IPS DF 4.7 (cell line): ENCODE results near the gene FMO1.
"Not testable (repeated sequence)": the region's sequence is repeated elsewhere in the genome, so short reads cannot be mapped to it uniquely, and the experiment has no call there.

Experiments
- DNase-seq: peaks from one replicate; pipeline ENCODE4 v3.0.0-alpha.2; 2013; ENCODE audit warnings: low spot score; ENCODE audit errors: extremely low read depth

The FMO1 gene, protein sequence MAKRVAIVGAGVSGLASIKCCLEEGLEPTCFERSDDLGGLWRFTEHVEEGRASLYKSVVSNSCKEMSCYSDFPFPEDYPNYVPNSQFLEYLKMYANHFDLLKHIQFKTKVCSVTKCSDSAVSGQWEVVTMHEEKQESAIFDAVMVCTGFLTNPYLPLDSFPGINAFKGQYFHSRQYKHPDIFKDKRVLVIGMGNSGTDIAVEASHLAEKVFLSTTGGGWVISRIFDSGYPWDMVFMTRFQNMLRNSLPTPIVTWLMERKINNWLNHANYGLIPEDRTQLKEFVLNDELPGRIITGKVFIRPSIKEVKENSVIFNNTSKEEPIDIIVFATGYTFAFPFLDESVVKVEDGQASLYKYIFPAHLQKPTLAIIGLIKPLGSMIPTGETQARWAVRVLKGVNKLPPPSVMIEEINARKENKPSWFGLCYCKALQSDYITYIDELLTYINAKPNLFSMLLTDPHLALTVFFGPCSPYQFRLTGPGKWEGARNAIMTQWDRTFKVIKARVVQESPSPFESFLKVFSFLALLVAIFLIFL

DNA sequence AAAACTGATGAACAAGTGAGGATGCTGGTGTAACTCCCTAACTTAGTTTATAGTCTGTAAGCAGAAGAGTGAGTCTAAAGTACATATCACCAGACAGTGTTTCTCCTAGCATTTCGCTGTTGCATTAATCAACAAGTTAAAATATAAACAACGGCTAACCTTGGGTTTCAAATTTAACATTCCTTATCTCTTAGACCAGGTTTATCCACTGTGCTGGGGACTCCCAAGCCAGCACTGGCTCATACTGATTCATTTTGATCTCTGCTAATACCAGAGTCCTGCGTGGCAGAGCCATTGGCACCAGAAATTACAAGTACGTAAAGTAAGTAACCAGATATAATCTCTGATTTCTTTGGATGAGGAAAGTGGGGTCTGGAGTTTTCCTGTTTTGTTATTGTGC lies at the start of gene FMO1:
FMO1 (plus strand) TSS at position 193 of the 400 bp plus-strand sequence. CDS start 9,594 bp downstream, outside the sequence.
- DNase-seq: no peak

DNA sequence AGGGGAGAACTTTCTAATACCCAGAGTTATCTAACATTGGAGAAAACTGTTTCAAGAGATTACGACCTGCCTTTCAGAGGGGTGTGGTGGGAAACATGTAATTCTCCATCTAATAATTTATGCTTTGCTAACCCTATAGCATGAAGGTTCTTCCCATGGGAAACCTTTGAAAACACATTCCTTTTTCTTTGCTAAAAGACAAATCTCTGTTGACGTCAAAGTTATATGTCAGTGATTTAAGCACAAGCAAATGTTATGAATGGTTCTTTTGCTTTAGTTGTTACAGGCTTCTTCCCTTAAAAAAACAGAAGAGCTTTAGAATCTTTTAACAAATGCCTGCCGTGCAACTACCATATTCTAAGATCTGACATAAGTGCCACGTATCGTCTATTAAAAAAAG lies 44.0 kb upstream of the FMO1 start:
- DNase-seq: no peak

DNA sequence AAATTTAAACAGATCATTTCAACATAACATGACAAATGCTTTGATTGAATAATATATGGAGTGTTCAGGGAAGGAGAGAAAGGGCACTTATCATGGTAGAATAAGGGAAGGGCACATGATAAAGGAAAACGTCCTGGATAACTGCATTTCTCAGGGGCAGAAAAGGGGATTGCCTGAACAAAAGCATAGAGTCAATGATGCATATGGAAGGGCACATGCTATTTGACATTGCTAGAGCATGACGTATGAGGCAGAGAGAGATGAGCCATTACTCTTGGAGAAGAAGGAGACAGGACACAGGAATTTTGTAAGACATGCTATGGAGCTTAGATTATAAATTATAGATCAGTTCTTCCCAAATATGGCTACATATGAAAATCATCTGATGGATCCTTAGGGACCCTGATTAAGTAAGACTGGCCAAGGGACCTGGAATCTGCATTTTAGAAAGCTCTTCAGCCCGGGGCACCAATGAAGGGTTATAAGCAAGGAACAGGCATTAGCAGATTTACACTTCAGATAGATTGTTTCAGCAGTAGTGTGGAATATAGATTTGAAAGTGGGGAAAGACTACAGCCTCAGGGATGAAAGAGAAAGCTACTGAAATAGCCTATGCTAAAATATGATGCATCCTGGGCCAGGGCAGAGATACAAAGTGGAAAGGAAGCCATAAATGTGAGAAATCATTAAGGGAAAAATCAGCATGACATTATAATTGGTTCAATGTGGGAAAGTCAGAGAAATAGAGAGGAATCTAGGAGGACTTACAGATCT lies 41.9 kb upstream of the FMO1 start:
- no peak for DNase-seq

DNA sequence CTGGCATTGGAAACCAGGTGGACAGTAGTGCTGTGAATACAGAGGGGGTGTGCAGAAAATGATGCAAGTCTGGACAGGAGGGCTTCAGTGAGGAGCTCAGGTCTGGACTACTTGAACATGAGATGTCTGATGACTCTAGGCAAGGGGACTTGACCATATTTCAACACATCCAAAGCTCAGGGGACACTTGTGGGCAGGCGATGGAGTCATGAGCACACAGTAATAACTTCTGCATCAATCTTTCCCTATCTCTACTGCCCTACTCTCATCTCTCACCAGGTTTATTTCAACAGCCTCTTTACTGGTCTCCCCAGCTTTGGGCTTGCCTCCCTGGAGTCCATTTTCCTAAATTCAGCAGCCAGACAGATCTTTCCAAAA lies 41.3 kb upstream of the FMO1 start:
- no peak for DNase-seq

DNA sequence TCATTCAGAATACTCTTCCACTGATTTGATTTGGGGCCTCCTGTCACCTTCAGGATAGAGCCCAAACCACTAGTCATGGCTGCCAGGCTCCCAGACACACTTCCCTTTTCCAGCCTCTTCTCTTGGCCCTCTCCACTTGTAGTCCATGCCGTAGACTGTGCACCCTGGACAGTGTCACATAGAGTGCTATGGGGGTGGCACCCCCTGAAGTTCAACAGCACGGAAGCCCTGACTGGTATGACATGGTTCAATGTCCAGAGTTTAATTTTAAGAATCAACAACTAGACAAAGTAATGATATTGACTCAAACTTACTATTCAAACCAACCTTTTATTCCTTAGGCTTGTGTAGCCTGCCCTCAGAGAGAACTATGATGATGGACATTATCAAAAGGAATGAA lies 40.9 kb upstream of the FMO1 start:
- no peak for DNase-seq

DNA sequence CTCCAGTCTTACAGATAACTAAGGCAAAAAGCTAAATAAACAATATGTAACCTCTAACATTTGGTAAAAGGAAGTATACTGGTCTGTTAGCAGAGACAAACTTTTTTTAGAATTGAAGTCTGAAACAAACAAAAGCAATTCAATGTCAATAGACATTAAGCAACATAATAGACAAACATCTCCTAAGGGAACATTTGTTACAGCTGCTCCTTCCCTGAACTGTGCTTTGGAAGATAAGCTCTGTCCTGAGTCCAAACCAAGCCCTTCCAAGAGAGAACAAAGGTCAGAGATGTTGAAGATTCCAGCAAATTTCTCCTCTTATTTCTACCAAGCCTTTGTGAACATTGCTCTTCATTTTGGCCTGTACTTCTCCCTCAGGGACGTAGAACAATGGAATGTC lies 37.9 kb upstream of the FMO1 start:
- no peak for DNase-seq

DNA sequence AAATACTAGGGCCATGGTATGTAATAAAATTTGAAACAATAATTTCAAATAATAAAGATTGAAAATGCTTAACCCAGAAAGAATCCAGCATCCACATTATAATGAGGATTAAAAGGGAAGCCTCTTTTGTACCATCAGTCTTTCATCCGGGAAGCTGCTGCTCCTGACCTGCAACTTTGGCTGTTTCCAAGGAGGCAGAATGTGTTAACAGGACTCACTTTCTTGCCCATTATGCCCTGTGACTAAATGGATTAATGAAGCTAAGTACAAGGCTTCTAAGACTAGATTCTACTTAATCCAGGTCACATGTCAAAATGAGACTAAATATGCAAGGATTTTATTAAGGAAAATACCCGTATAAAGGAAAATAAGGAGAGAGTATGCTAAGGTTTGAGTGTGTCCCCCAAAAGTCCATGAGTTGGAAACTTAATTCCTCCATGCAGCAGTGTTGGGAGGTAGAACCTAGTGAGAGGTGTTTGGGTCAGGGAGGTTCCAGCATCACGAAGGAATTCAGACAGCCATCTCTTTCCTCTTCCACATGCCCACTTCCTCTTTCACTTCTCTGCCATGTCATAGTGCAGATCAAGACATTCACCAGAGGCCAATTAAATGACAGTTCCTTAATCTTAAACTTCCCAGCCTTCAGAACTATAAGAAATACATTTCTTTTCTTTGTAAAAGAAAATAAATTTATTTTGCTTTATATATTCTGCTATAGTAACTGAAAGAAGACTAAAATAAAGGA lies 35.5 kb upstream of the FMO1 start:
- no peak for DNase-seq

DNA sequence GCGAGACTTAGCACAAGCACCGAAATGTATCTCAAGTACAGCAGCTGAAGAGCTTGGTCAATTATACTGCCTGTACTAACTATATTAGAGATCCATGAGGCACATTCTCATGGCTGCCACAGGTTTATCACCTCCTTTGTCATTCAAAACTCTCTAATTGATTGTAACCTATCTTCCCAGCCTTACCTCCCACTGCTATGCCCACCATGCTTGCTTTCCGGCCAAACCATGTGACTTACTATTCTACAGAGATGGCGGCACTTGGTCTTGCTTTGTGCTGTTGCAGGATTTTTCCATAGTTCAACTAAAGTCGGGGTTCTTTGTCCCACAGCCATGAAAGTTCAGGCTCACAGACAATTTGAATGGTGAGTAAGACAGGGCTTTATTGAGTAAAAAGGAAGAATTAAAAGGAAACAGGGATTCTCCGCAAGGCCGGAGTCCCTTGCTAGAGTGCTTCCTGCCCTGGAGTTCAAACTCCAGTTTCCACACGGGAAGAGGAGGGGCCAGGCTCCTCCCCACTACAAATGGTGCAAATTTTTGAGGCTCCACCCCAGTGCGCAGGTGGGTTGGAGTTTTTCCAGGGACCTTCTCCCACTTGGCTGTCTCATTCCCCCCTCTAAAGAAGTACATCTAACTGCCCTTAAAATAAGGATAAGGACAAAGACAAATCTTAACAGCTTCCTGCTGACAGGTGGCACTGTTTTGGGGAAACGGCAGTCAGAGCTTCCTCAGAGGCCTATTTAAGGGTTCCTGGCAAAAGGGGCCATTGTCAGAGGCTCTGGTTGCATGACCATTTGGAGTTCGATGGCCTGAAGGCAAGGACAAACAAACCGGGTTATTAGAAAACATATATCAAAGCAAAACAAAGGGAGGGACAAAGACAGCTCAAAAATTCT lies 34.5 kb upstream of the FMO1 start:
- DNase-seq: no peak

DNA sequence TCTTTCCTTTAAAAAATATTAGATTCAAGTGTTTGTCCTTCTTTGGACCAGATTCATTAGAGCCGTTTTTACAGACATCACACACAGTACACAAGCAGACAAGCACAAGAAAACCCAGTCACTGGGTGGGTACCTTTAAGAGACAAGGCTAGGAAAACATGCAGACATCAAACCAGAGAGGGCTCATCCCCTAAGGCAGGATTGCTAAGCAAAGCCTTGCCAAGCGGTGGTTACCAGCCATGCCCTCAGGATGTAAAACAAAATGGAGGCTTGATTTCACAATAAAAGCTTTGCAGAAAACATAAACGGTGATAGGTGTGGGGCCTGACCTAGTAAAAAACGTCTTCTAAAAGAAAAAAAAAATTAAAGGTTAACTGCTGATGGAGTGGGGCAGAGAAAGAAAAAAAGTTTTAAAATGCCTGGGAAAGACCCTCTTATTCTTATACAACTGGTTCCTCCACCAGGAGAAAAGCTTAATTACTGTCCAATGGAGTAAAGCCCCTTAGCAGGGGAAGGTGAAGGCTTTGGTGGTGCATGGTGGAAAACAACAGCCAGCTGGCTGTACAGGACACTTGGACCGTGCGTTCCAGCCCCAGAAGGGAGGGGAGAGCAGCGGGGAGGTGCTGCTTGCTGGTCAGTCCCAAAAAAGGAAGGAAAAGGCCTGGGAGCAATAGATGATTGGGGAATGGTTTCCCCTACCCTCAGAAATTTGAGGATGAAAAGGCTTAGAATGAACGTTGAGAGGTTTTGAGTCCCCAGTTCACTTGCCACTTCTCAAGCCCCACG lies 30.4 kb upstream of the FMO1 start:
- no peak for DNase-seq

DNA sequence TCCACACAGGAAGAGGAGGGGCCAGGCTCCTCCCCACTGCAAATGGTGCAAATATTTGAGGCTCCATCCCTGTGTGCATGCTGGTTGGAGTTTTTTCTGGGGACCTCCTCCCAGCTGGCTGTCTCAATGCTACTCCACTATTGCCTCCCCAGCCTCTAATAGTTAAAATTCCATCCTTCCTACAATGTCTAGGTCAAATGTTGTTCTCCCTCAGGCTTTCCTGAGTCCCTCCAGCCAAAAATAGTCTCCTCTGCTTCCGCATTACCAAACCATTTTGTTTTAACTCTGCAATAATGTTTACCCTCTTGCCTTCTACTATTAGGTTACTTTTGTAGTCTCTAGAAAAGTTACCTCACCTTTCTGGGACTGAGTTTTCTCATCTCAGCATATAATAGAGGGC lies 29.6 kb upstream of the FMO1 start:
- DNase-seq: no peak

DNA sequence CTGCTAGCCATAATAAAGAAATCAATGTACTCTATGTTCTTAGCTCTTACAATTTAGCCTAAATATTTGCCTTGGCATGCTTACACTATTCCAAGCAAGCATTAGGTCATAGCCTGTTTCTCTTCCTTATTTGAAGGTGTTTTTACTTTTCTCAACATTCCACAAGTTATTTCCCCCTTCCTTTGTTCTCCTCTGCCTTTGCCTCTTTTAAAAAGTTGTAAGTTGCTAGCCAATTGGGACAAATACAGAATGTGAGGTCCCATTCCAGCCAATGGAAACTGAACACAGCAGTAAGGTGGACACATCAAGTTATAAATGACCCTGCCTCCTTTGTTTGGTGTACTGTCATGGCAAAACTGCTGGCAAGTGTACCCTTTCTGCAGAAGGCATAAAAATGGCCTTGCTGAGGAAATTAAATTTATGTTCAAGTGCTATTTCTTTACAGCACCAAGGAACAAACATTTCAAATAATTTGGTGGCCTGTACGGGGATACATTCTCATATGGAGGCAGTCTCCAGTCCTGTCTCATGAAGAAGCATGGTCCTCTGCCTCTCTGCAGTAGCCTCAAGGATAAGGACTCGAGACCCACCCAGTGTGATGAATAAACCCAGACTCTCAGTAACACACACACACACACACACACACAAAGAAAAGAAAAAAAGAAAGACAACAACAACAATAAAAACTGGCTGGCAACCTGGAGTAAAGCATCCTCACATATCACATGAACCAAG lies 28.8 kb upstream of the FMO1 start:
- no peak for DNase-seq

DNA sequence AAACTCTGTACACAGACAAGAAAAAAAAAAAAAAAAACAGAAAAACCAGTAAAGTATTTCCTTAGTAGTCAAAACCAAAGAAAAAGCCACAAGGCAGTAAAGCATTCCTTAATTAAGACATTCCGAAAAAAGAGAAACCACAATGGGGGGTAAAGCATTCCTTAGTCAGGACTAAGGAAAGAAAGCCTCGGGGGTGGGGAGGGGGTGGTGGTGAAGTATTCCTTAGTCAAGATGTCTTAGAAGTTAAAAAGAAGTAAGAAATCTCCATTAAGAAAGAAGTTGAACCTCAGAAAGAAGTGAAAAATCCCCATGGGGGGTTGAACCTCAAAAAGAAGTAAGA lies 28.2 kb upstream of the FMO1 start:
- DNase-seq: peak; percentile 66

DNA sequence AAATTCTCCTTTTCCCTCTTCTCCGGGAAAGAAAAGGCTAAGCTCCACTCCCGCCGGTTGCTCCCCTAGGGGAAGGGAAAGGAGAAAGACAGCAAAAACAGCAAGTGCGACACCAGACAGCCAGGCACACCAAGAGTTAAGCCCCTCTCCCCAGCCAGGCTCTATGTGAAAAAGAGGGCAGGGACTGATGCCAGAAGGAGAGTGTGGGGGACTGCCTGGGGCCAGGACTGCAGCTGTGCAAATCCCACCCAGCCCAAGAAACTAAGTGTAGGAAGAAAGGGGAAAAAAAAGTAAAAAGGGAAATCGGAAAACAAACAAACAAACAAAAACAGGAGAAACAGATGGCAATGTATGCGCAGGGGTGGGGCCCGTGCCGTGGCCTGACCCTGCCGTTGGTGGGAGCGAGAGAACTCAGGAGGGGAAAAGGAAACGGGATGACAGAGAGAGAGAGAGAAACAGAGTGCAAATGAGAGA lies 27.7 kb upstream of the FMO1 start:
- peak; percentile 64 for DNase-seq

DNA sequence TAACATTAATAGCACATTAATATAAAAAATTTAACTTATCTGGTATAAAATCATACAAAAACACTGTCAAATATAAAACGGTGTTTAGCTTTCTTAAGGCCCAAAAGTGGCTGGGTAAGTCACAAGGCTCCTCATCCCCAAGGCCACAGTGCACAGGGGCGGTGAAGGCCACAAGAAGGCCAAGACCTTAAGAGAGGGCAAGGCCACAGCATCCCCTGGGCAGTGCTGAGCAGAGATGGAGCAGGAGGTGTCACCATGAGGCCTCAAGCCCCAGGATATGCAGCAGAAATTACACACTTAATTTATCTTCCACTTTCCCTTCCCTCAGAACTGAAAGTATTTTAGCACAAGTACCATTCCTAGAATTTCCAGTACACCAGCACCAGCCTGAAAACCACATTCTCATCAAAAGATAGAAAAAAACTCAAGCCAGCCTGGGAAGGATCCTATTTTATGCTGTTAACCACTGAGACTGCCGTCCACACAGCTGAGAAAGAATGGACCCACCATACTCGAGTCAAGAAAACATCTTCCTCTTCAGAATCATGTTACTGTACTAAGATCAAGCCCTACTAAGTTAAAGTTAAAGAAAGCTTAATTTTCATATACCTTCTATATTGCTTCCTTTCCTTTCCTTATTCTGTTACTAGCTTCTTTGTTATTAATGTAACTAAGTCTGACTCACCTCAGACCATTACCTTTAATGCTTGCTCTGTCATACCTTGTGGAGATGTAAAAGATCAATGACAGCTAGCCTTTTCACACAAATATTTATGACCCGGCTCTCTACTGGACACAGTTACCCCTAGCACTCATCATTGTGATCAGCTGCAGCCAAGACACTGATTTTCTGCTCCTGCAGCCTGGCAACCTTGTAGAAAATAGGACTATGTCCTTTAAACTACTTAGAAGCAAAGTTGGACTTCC lies 26.4 kb upstream of the FMO1 start:
- no peak for DNase-seq

DNA sequence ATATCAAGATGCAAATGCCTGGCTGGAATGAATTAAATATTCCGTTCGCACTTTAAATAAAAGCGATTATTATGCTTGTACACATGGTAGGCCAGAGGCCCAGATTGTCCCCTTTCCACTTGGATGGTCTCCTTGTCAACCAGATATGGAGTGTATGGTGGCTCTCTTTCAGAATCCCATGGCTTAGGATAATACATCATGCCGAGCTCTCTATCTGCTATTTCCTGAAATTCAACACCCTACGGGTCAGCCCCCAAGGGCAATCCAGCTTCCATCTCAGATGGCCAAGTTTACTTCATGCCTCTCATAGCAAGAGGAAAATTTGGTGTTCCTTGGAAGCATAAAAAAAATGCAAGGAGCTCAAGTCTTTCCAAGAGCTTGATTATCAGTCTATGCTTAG lies 25.4 kb upstream of the FMO1 start:
- DNase-seq: no peak

DNA sequence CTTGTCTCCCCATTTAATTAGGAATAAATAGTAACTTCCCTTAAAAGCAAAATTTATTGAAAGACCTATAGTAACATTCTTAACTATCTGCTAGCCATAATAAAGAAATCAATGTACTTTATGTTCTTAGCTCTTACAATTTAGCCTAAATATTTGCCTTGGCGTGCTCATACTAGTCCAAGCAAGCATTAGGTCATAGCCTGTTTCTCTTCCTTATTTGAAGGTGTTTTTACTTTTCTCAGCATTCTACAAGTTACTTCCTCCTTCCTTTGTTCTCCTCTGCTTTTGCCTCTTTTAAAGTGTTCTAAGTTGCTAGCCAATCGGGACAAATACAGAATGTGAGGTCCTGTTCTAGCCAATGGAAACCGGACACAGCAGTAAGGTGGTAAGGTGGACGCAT lies 24.0 kb upstream of the FMO1 start:
- not testable (repeated sequence) for DNase-seq

DNA sequence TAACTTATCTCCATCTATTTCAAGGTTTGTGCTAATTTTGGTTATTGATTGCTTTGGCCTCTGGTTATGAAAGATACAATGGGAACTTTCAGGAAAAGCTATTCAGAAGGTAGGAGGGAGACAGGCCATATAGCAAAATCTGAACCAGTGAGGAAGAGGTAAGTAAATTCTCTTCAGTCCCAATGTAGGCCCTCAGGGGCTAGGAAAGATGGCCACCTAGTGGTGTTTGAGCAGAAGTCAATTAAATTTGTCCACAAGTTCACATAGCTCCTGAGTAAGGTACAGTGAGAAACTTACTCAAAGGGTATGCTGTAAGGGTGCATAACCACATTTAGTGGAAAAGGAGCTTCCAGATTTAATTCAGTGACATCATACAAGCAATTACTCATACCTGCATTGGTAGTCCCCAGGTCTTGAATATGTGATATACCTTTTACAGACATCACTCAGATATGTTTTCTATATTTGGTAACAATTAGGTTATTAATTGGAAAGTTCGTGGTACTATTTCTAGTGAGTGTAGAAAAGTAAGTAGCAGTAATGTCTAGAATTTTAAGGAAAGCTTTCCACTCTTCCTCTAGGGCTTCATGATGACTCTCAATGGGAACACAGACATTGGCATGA lies 21.4 kb upstream of the FMO1 start:
- DNase-seq: no peak

DNA sequence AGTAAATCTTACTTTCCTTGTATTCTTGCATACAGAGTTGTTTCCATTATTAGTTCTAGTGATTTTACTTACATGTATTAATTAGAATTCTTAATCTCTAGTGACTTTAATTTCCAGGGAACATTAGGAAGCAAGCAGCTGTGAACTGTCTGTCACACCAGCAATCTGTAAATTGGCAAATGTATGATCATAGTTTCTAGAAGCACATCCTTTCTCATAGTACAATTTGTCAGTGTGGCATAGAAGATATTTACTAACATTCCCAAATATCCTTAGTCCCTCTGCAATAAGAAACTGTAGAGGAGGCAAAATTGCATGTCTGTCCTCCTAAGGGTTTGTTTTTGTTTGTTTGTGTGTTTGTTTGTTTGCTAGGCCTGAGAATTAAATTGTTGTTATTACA lies 17.0 kb upstream of the FMO1 start:
- no peak for DNase-seq
